Sciatic nerve (tissue), 2 donors: Measurements from ENCODE around the gene KIR2DL4. TPM values are rescaled to one million over a fixed set of nuclear protein-coding genes. Genes with fewer than 3 reads are reported as not detected.
"Not testable (repeated sequence)": the region's sequence is repeated elsewhere in the genome, so short reads cannot be mapped to it uniquely, and the experiment has no call there.

Source experiments
- ATAC-seq: fragments of 200-7000 bp; cut with Tn5 transposase; one replicate; pipeline ENCODE4 v1.9.1; 2020; ENCODE audit warnings: mild to moderate bottlenecking, moderate library complexity
- DNase-seq: peaks from one replicate; pipeline ENCODE4 v3.0.0-alpha.2; 2020; ENCODE audit warnings: low spot score
- intact Hi-C: fragments of 100-400 bp; cut with DNase I; formaldehyde crosslinking; loops from one replicate; pipeline ENCODE4 v1.14.2; 2022
- total RNA-seq: library from RNA; stranded (reverse); fragmentation: NEBNext Ultra II Directional; extraction: Animal tissue kit (Norgen Biotek cat#: 25700); gene quantifications from one replicate; pipeline ENCODE4 v1.2.1, GENCODE V29; 2021
- donor health status: DM: no; HTN: no; CAD: no.
- donor health status: DM: no; HTN: no; CAD: no.

The KIR2DL4 gene
- total RNA-seq, 1 donor from 2014 or later = not detected

DNA sequence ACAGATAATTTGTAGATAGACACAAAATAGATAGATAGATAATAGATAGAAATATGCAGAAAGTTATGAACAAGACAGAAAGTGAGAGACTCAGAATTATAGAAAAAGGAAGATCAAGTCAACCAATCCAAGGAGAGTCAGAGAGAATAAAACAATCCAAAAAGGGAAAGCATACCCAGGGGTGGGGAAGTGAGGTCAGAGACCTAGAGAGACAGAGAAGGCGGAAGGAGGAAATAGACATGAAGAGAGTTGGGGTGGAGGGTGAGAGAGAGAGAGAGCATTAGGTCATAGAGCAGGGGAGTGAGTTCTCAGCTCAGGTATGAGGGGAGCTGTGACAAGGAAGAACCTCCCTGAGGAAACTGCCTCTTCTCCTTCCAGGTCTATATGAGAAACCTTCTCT lies 51.8 kb downstream of the KIR2DL4 start:
- ATAC-seq, DNase-seq, intact Hi-C loops: not testable (repeated sequence)

DNA sequence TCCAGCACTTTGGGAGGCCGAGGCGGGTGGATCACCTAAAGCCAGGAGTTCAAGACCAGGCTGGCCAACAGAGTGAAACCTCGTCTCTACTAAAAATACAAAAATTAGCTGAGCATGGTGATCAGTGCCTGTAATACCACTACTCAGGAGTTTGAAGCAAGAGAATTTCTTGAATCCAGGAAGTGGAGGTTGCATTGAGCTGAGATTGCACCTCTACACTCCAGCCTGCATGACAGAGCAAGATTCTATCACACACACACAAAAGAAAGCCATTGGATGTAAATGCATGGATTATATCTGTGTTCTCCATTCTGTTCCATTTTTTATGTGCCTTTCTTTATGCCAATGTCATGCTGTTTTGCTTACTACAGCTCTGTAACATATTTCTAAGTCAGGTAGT lies 55.1 kb downstream of the KIR2DL4 start:
- intact Hi-C loops, ATAC-seq: not testable (repeated sequence)

DNA sequence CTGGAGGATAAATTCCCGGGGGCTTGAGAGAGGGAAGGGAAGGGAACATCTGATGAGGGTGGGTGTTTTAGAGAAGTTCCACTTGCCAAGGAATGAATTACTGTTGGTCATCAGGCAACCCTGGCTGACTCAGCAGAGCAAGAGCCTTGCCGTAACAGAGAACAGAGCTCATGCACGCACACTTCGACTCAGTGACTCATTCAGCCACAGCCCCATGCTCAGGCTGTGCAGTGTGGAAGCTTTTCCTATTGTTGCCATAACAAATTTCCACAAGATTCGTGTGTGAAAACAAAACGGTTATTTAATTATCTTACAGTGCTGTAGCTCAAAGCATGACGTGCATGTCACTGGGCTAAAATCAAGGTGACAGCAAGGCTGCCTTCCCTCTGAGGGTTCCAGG lies 56.0 kb downstream of the KIR2DL4 start:
- intact Hi-C loops, DNase-seq, ATAC-seq: not testable (repeated sequence)

More for the DNA sequence above, 55.1 kb downstream of the KIR2DL4 start:
- DNase-seq = not testable (repeated sequence)

DNA sequence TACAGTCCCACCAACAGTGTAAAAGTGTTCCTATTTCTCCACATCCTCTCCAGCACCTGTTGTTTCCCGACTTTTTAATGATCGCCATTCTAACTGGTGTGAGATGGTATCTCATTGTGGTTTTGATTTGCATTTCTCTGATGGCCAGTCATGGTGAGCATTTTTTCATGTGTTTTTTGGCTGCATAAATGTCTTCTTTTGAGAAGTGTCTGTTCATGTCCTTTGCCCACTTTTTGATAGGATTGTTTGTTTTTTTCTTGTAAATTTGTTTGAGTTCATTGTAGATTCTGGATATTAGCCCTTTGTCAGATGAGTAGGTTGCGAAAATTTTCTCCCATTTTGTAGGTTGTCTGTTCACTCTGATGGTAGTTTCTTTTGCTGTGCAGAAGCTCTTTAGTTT lies 60.0 kb downstream of the KIR2DL4 start:
- not testable (repeated sequence) for ATAC-seq

More for the DNA sequence above, 60.0 kb downstream of the KIR2DL4 start:
- DNase-seq, intact Hi-C loops: not testable (repeated sequence)

Other genes starting within 250 kb of the KIR2DL4 start
- gene LILRA2, start 229.8 kb upstream of the KIR2DL4 start, total RNA-seq = 5.3 TPM
- gene LILRA1, start 210.0 kb upstream of the KIR2DL4 start, total RNA-seq = 2.3 TPM
- 10.7 TPM for gene LILRB1, start 173.1 kb upstream of the KIR2DL4 start, total RNA-seq
- gene LILRB4, start 140.6 kb upstream of the KIR2DL4 start, total RNA-seq = 5.5 TPM
- gene KIR3DL3, start 79.2 kb upstream of the KIR2DL4 start, total RNA-seq = not detected
- not detected for gene KIR2DL3, start 65.1 kb upstream of the KIR2DL4 start, total RNA-seq
- not detected for gene KIR2DL1, start 33.8 kb upstream of the KIR2DL4 start, total RNA-seq
- gene KIR3DL1, start 12.9 kb downstream of the KIR2DL4 start, total RNA-seq = not detected
- gene KIR2DS4, start 29.1 kb downstream of the KIR2DL4 start, total RNA-seq = not detected
- not detected for gene KIR3DL2, start 46.8 kb downstream of the KIR2DL4 start, total RNA-seq
- gene FCAR, start 70.6 kb downstream of the KIR2DL4 start, total RNA-seq = 5.2 TPM
- 0.45 TPM for gene NCR1, start 102.5 kb downstream of the KIR2DL4 start, total RNA-seq
- not detected for gene NLRP7, start 143.9 kb downstream of the KIR2DL4 start, total RNA-seq
- 2.1 TPM for gene NLRP2, start 162.8 kb downstream of the KIR2DL4 start, total RNA-seq
- 0.89 TPM for gene GP6, start 234.7 kb downstream of the KIR2DL4 start, total RNA-seq